ENCODE data around the gene SPAG5. TPM values are rescaled to one million over a fixed set of nuclear protein-coding genes. Genes with fewer than 3 reads are reported as not detected.
A peak's percentile ranks its signal among the peaks of the same experiment; 100 is the strongest.

Gene SPAG5
- total and polyA plus RNA-seq, 2 experiments from 2014 or later, result 20.5 to 27.0 TPM

- no peak overlapping the region for H2AFZ ChIP-seq
- no peak overlapping the region for H3K27ac ChIP-seq
- H3F3A ChIP-seq (ENCODE audit: insufficient read depth), result no peaks in the 10 kb centered on the region
- no peak overlapping the region for H3K4me2 ChIP-seq (ENCODE audit: unreplicated experiment)
- no peaks in the 10 kb centered on the region for H3K4me1 ChIP-seq (ENCODE audit: insufficient read depth)
- 0 out of 2 replicates have a peak overlapping the region, but pooled peaks have one; percentile 76 for H3K4me3 ChIP-seq
- 78 to 91% methylated on average over 1 of the region's 1 CpG for WGBS, 2 experiments (ENCODE audit: low coverage in 1 of 2, low lambda C conversion rate in 2 of 2, missing lambda C conversion rate in 2 of 2)
- peaks cover 14% of the 10 kb centered on the region; the same call in 1 of the 2 replicates for H3K79me2 ChIP-seq (ENCODE audit: insufficient read depth)
- H3K27me3 ChIP-seq (replicated peaks; ENCODE audit: insufficient read depth), result no peaks in the 10 kb centered on the region
- H3K9me2 ChIP-seq (ENCODE audit: insufficient read depth), result no peaks in the 10 kb centered on the region
- in situ Hi-C loops (cut with MboI), result no loop called here
- H3K9me3 ChIP-seq (ENCODE audit: low read depth), result no peaks in the 10 kb centered on the region
- TF ChIP-seq EZH2 (IDR thresholded peaks at IDR 0.05; ENCODE audit: insufficient read depth, poor library complexity, severe bottlenecking), result no peak
- no peak for TF ChIP-seq EZH2phosphoT487 (IDR thresholded peaks at IDR 0.05; ENCODE audit: insufficient read depth, low read depth)
- DNase-seq, result no peak
- no peaks in the 10 kb centered on the region for H3K36me3 ChIP-seq (ENCODE audit: low read depth)
- H3K9ac ChIP-seq, result no peak overlapping the region
- H4K20me1 ChIP-seq (ENCODE audit: insufficient read depth), result no peaks in the 10 kb centered on the region
Measured at GRCh38 chr17:28550858-28551257, 48.0 kb downstream of the SPAG5 start.

GRCh38 chr17:28549236-28550132, 49.3 kb downstream of the SPAG5 start:
- peaks cover 14% of the 10 kb centered on the region; the same call in 1 of the 2 replicates for H3K79me2 ChIP-seq (ENCODE audit: insufficient read depth)
- H3K4me3 ChIP-seq, result no peak overlapping the region
- H4K20me1 ChIP-seq (ENCODE audit: insufficient read depth), result no peaks in the 10 kb centered on the region
- no peaks in the 10 kb centered on the region for H3K9me2 ChIP-seq (ENCODE audit: insufficient read depth)
- DNase-seq, result no peak
- H3K9me3 ChIP-seq (ENCODE audit: low read depth), result no peaks in the 10 kb centered on the region
- H3K4me2 ChIP-seq (ENCODE audit: unreplicated experiment), result no peak overlapping the region
- in situ Hi-C loops (cut with MboI), result no loop called here
- no peak overlapping the region for H3K9ac ChIP-seq
- no peaks in the 10 kb centered on the region for H3K27me3 ChIP-seq (replicated peaks; ENCODE audit: insufficient read depth)
- H2AFZ ChIP-seq, result no peak overlapping the region
- H3K4me1 ChIP-seq (ENCODE audit: insufficient read depth), result no peaks in the 10 kb centered on the region
- no peaks in the 10 kb centered on the region for H3F3A ChIP-seq (ENCODE audit: insufficient read depth)
- WGBS, 2 experiments (ENCODE audit: low coverage in 1 of 2, low lambda C conversion rate in 2 of 2, missing lambda C conversion rate in 2 of 2), result 75 to 81% methylated on average over 3 of the region's 3 CpGs
- H3K36me3 ChIP-seq (ENCODE audit: low read depth), result no peaks in the 10 kb centered on the region
- no peak for TF ChIP-seq EZH2phosphoT487 (IDR thresholded peaks at IDR 0.05; ENCODE audit: insufficient read depth, low read depth)
- TF ChIP-seq EZH2 (IDR thresholded peaks at IDR 0.05; ENCODE audit: insufficient read depth, poor library complexity, severe bottlenecking), result no peak
- no peak overlapping the region for H3K27ac ChIP-seq

GRCh38 chr17:28548417-28549130, 50.3 kb downstream of the SPAG5 start:
- no peak overlapping the region for H3K4me3 ChIP-seq
- in situ Hi-C loops (cut with MboI), result no loop called here
- TF ChIP-seq EZH2phosphoT487 (IDR thresholded peaks at IDR 0.05; ENCODE audit: insufficient read depth, low read depth), result no peak
- no peak for TF ChIP-seq EZH2 (IDR thresholded peaks at IDR 0.05; ENCODE audit: insufficient read depth, poor library complexity, severe bottlenecking)

GRCh38 chr17:28547623-28548416, 51.0 kb downstream of the SPAG5 start:
- no peak for TF ChIP-seq EZH2phosphoT487 (IDR thresholded peaks at IDR 0.05; ENCODE audit: insufficient read depth, low read depth)
- TF ChIP-seq EZH2 (IDR thresholded peaks at IDR 0.05; ENCODE audit: insufficient read depth, poor library complexity, severe bottlenecking), result no peak
- Histone ChIP-seq H3K4me3 (no peak overlapping the region), H4K20me1 (ENCODE audit: insufficient read depth) (no peaks in the 10 kb centered on the region), H2AFZ (no peak overlapping the region), H3K9me2 (ENCODE audit: insufficient read depth) (no peaks in the 10 kb centered on the region), H3K27me3 (replicated peaks; ENCODE audit: insufficient read depth) (no peaks in the 10 kb centered on the region), H3F3A (ENCODE audit: insufficient read depth) (no peaks in the 10 kb centered on the region), H3K9ac (no peak overlapping the region), H3K4me2 (ENCODE audit: unreplicated experiment) (no peak overlapping the region), H3K79me2 (ENCODE audit: insufficient read depth) (peaks cover 14% of the 10 kb centered on the region; the same call in 1 of the 2 replicates), H3K36me3 (ENCODE audit: low read depth) (no peaks in the 10 kb centered on the region), H3K27ac (no peak overlapping the region), H3K4me1 (ENCODE audit: insufficient read depth) (no peaks in the 10 kb centered on the region), H3K9me3 (ENCODE audit: low read depth) (no peaks in the 10 kb centered on the region)
- 78 to 80% methylated on average over 26 of the region's 26 CpGs for WGBS, 2 experiments (ENCODE audit: low coverage in 1 of 2, low lambda C conversion rate in 2 of 2, missing lambda C conversion rate in 2 of 2)
- in situ Hi-C loops (cut with MboI), result no loop called here
- DNase-seq, result peak; percentile 76

More at GRCh38 chr17:28548417-28549130, 50.3 kb downstream of the SPAG5 start:
- H3K27me3 ChIP-seq (replicated peaks; ENCODE audit: insufficient read depth), result no peaks in the 10 kb centered on the region
- H3K9ac ChIP-seq, result no peak overlapping the region
- WGBS, 2 experiments (ENCODE audit: low coverage in 1 of 2, low lambda C conversion rate in 2 of 2, missing lambda C conversion rate in 2 of 2), result 74 to 80% methylated on average over 6 of the region's 6 CpGs
- H3F3A ChIP-seq (ENCODE audit: insufficient read depth), result no peaks in the 10 kb centered on the region
- no peak overlapping the region for H2AFZ ChIP-seq
- no peak for DNase-seq
- no peaks in the 10 kb centered on the region for H3K36me3 ChIP-seq (ENCODE audit: low read depth)
- no peaks in the 10 kb centered on the region for H4K20me1 ChIP-seq (ENCODE audit: insufficient read depth)
- H3K27ac ChIP-seq, result no peak overlapping the region
- H3K4me1 ChIP-seq (ENCODE audit: insufficient read depth), result no peaks in the 10 kb centered on the region
- H3K9me3 ChIP-seq (ENCODE audit: low read depth), result no peaks in the 10 kb centered on the region
- H3K79me2 ChIP-seq (ENCODE audit: insufficient read depth), result peaks cover 14% of the 10 kb centered on the region; the same call in 1 of the 2 replicates
- no peak overlapping the region for H3K4me2 ChIP-seq (ENCODE audit: unreplicated experiment)
- H3K9me2 ChIP-seq (ENCODE audit: insufficient read depth), result no peaks in the 10 kb centered on the region
